MCF 10A (cell line): Measurements from ENCODE around the gene ARHGAP27. TPM values are rescaled to one million over a fixed set of nuclear protein-coding genes. Genes with fewer than 3 reads are reported as not detected.

Source experiments
- BruUV-seq: library from RNA; stranded (reverse); fragments of 400-500 nt; replicated peaks from 2 replicates; lab custom pipeline; 2021; lab: Mats Ljungman, UMichigan
- CTCF ChIA-PET: fragments of 300-600 bp; sonication (Branson Sonifier 250); formaldehyde crosslinking; extraction: SDS; loops from one replicate; lab custom pipeline; 2021; ENCODE audit warnings: antibody characterized with exemption, inconsistent platforms; lab: Yijun Ruan, JAX
- POLR2A ChIA-PET: fragments of 300-600, 350-650 bp; sonication (Branson Sonifier 250); formaldehyde crosslinking; extraction: SDS; loops from one replicate; lab custom pipeline; 2020; ENCODE audit warnings: antibody characterized with exemption, inconsistent platforms; lab: Yijun Ruan, JAX
- DNase-seq: peaks from one replicate; pipeline ENCODE4 v3.0.0-alpha.2; 2018; ENCODE audit not compliant: unreplicated experiment
- H3K27ac Mint-ChIP-seq: one replicate; pipeline ENCODE4 v1.8.0; 2022; ENCODE audit warnings: mild to moderate bottlenecking, low read depth, mixed read lengths; ENCODE audit not compliant: unreplicated experiment
- H3K27me3 Mint-ChIP-seq: one replicate; pipeline ENCODE4 v1.8.0; 2022; ENCODE audit warnings: mixed read lengths; ENCODE audit not compliant: insufficient read depth, unreplicated experiment
- H3K36me3 Mint-ChIP-seq: one replicate; pipeline ENCODE4 v1.8.0; 2022; ENCODE audit warnings: mild to moderate bottlenecking, moderate library complexity, mixed read lengths; ENCODE audit not compliant: insufficient read depth, unreplicated experiment
- H3K4me1 Mint-ChIP-seq: one replicate; pipeline ENCODE4 v1.8.0; 2022; ENCODE audit warnings: mixed read lengths; ENCODE audit not compliant: insufficient read depth, unreplicated experiment
- H3K4me3 Mint-ChIP-seq: one replicate; pipeline ENCODE4 v1.8.0; 2022; ENCODE audit warnings: mild to moderate bottlenecking, moderate library complexity, mixed read lengths; ENCODE audit not compliant: unreplicated experiment
- H3K9me3 Mint-ChIP-seq: one replicate; pipeline ENCODE4 v1.8.0; 2022; ENCODE audit warnings: mixed read lengths; ENCODE audit not compliant: unreplicated experiment
- intact Hi-C: fragments of 100-400 bp; cut with micrococcal nuclease; formaldehyde crosslinking; loops from 2 replicates; pipeline ENCODE4 v1.14.1; 2022
- total RNA-seq: library from RNA; stranded (reverse); gene quantifications from 2 replicates; pipeline ENCODE4 v1.2.3, GENCODE V29; 2022
- TF ChIP-seq, protein P1 (sequence below): fragments of 200-600 bp; IDR thresholded peaks from one replicate; pipeline ENCODE4 v1.8.0; 2022; ENCODE audit warnings: antibody characterized with exemption, mild to moderate bottlenecking; ENCODE audit not compliant: unreplicated experiment

The ARHGAP27 gene
- total RNA-seq, 1 experiment from 2014 or later: 30.5 TPM

- CTCF ChIA-PET: interaction anchor here (0.5 to 15.7 kb wide), 2 partner anchors 90 to 115 kb away, joined by 6 to 229 read pairs; no protein-coding TSS in a partner anchor
- Mint-ChIP-seq H3K36me3 (peaks cover 8% of the 10 kb centered on the region), H3K27ac (no peak overlapping the region), H3K4me1 (no peaks in the 10 kb centered on the region), H3K9me3 (no peaks in the 10 kb centered on the region), H3K27me3 (no peaks in the 10 kb centered on the region), H3K4me3 (no peak overlapping the region)
- POLR2A ChIA-PET: interaction anchor here (1.0 to 1.1 kb wide), 2 partner anchors 19 to 74 kb away, joined by 3 read pairs; partner anchors contain the start of gene MAP3K14
- BruUV-seq: no TSS peak
- TF ChIP-seq, protein P1, sequence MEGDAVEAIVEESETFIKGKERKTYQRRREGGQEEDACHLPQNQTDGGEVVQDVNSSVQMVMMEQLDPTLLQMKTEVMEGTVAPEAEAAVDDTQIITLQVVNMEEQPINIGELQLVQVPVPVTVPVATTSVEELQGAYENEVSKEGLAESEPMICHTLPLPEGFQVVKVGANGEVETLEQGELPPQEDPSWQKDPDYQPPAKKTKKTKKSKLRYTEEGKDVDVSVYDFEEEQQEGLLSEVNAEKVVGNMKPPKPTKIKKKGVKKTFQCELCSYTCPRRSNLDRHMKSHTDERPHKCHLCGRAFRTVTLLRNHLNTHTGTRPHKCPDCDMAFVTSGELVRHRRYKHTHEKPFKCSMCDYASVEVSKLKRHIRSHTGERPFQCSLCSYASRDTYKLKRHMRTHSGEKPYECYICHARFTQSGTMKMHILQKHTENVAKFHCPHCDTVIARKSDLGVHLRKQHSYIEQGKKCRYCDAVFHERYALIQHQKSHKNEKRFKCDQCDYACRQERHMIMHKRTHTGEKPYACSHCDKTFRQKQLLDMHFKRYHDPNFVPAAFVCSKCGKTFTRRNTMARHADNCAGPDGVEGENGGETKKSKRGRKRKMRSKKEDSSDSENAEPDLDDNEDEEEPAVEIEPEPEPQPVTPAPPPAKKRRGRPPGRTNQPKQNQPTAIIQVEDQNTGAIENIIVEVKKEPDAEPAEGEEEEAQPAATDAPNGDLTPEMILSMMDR: no peak
- no peak for DNase-seq
- intact Hi-C loops: no loop called here
These were observed 41.4 kb downstream of the ARHGAP27 start for GRCh38 chr17:45391291-45391690.

DNA sequence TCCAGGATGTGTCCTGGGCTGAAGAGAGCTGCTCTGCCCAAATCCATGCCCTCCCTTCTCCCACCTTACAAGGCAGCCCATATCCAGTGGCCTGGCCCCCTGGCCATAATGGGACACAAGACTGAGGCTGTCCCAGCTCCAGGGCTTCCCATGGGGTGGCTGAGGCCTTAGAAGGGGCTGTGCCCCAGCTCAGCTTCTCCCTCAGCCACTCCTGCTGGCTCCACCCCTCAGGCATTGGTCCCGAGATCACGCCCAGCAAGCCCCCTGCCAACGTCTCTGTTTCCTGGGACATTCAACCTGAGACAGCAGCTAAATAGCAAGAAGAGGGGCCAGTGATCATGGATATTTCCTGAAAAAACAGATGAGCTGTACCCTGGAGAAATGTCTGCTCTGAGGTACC lies 43.3 kb downstream of the ARHGAP27 start:
- POLR2A ChIA-PET: interaction anchor here (1.7 kb wide), 1 partner anchor 73 kb away, joined by 8 read pairs; the partner anchor contains the start of gene MAP3K14
- Mint-ChIP-seq H3K27ac (no peak overlapping the region), H3K36me3 (no peaks in the 10 kb centered on the region), H3K4me3 (no peak overlapping the region), H3K27me3 (no peaks in the 10 kb centered on the region), H3K4me1 (no peaks in the 10 kb centered on the region), H3K9me3 (no peaks in the 10 kb centered on the region)
- no TSS peak for BruUV-seq
- TF ChIP-seq, protein P1: no peak
- no peak for DNase-seq
- CTCF ChIA-PET: interaction anchor here (0.6 to 15.7 kb wide), 4 partner anchors 113 to 257 kb away, joined by 3 to 229 read pairs (median 4); partner anchors contain the start of gene PLCD3
- intact Hi-C loops: no loop called here

DNA sequence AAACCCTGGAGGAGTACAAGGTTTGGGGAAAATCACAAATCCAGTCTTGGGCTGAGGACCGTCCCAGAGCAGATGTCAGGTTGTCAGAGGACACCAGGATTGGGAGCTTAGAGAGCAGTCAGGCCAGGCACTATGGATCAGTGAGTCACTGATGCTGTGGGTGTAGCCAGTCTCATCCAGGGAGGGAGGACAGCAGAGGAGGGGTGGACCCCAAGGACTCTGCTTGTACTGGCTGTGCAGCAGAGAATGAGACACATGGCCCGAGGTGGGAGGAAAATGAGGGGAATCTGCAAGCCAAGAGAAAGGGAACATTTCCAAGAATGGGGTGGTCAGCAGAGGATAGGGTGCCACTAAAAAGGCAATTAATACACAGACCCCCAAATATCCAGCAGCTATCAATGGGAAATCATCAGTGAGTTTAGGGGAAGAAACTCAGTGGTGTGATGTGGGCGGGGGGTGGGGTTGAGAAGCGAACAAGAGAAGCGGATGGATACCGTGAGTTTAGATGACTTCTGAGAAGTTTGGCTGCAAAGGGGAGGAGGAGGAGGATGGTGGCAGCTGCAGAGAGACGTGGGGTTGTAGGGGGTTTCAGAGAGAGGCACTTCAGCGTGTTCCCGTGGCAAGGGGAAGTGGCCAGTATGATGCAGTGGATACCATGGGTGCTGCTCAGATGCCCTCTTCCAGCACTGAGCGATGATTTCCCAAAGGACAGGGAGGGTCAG lies 43.9 kb downstream of the ARHGAP27 start:
- intact Hi-C loops: no loop called here
- Mint-ChIP-seq H3K9me3 (no peaks in the 10 kb centered on the region), H3K36me3 (no peaks in the 10 kb centered on the region), H3K27ac (no peak overlapping the region), H3K27me3 (no peaks in the 10 kb centered on the region), H3K4me1 (peaks cover 5% of the 10 kb centered on the region), H3K4me3 (no peak overlapping the region)
- ChIA-PET POLR2A (interaction anchor here (0.8 to 1.7 kb wide), 3 partner anchors 72 to 75 kb away, joined by 3 to 8 read pairs (median 3); partner anchors contain the start of gene MAP3K14), CTCF (interaction anchor here (0.6 to 15.7 kb wide), 9 partner anchors 16 to 467 kb away, joined by 3 to 229 read pairs (median 4); partner anchors contain the start of gene ACBD4)
- no peak for DNase-seq
- TF ChIP-seq, protein P1: no peak
- BruUV-seq: no TSS peak

GRCh38 chr17:45387739-45388138 lies 44.9 kb downstream of the ARHGAP27 start:
- TF ChIP-seq, protein P1: no peak
- Mint-ChIP-seq H3K9me3 (no peaks in the 10 kb centered on the region), H3K27ac (no peak overlapping the region), H3K4me1 (peaks cover 5% of the 10 kb centered on the region), H3K4me3 (no peak overlapping the region), H3K36me3 (no peaks in the 10 kb centered on the region), H3K27me3 (no peaks in the 10 kb centered on the region)
- DNase-seq: no peak
- intact Hi-C loops: no loop called here
- CTCF ChIA-PET: interaction anchor here (0.9 to 15.7 kb wide), 5 partner anchors 12 to 169 kb away, joined by 3 to 229 read pairs (median 4); no protein-coding TSS in a partner anchor
- no TSS peak for BruUV-seq
- POLR2A ChIA-PET: interaction anchor here (0.7 to 1.0 kb wide), 3 partner anchors 71 to 169 kb away, joined by 3 read pairs; partner anchors contain the start of gene MAP3K14
